Measurements from ENCODE around the gene GALNT18. TPM values are rescaled to one million over a fixed set of nuclear protein-coding genes. Genes with fewer than 3 reads are reported as not detected.

Gene GALNT18
- total RNA-seq, 4 donors from 2014 or later = 3.5 to 31.4 (median 11.1) TPM

- Histone ChIP-seq H3K4me1 (no peaks in the 10 kb centered on the region), H3K9me3 (no peaks in the 10 kb centered on the region), H3K27ac (no peak overlapping the region), H3K36me3 (no peaks in the 10 kb centered on the region), H3K27me3 (no peaks in the 10 kb centered on the region), H3K4me3 (no peak overlapping the region)
- no peak for DNase-seq
- TF ChIP-seq POLR2A (IDR thresholded peaks at IDR 0.05) (no peak), CTCF (IDR thresholded peaks at IDR 0.05) (no peak)
Observed at GRCh38 chr11:11288972-11289616, 332.7 kb downstream of the GALNT18 start.

- TF ChIP-seq CTCF (IDR thresholded peaks at IDR 0.05) (no peak), POLR2A (IDR thresholded peaks at IDR 0.05) (no peak)
- H3K4me3 ChIP-seq = no peak overlapping the region
- no peak overlapping the region for H3K27ac ChIP-seq
- H3K36me3 ChIP-seq = no peaks in the 10 kb centered on the region
- no peaks in the 10 kb centered on the region for H3K4me1 ChIP-seq
- no peaks in the 10 kb centered on the region for H3K9me3 ChIP-seq
- no peak for DNase-seq
- H3K27me3 ChIP-seq = no peaks in the 10 kb centered on the region
Observed at GRCh38 chr11:11284481-11284880, 337.3 kb downstream of the GALNT18 start.

GRCh38 chr11:11281626-11282025 lies 340.2 kb downstream of the GALNT18 start:
- no peak overlapping the region for H3K27ac ChIP-seq
- TF ChIP-seq CTCF (IDR thresholded peaks at IDR 0.05) = no peak
- no peak for TF ChIP-seq POLR2A (IDR thresholded peaks at IDR 0.05)
- no peak for DNase-seq
- H3K27me3 ChIP-seq = no peaks in the 10 kb centered on the region
- H3K4me3 ChIP-seq = no peak overlapping the region
- no peaks in the 10 kb centered on the region for H3K9me3 ChIP-seq
- no peaks in the 10 kb centered on the region for H3K36me3 ChIP-seq
- H3K4me1 ChIP-seq = no peaks in the 10 kb centered on the region

GRCh38 chr11:11280826-11281225 lies 341.0 kb downstream of the GALNT18 start:
- Histone ChIP-seq H3K27ac (no peak overlapping the region), H3K4me1 (no peaks in the 10 kb centered on the region), H3K4me3 (no peak overlapping the region), H3K27me3 (no peaks in the 10 kb centered on the region), H3K36me3 (no peaks in the 10 kb centered on the region), H3K9me3 (no peaks in the 10 kb centered on the region)
- TF ChIP-seq POLR2A (IDR thresholded peaks at IDR 0.05) (no peak), CTCF (IDR thresholded peaks at IDR 0.05) (no peak)
- DNase-seq = peak in 1 of 3 donors; percentile 33

GRCh38 chr11:11279956-11280689 lies 341.7 kb downstream of the GALNT18 start:
- TF ChIP-seq CTCF (IDR thresholded peaks at IDR 0.05) (no peak), POLR2A (IDR thresholded peaks at IDR 0.05) (no peak)
- Histone ChIP-seq H3K4me3 (no peak overlapping the region), H3K27ac (no peak overlapping the region), H3K36me3 (no peaks in the 10 kb centered on the region), H3K4me1 (no peaks in the 10 kb centered on the region), H3K27me3 (no peaks in the 10 kb centered on the region), H3K9me3 (no peaks in the 10 kb centered on the region)
- no peak for DNase-seq
